GM18867 (cell line): Measurements from ENCODE around the gene MRPL34.
"Not testable (repeated sequence)": the region's sequence is repeated elsewhere in the genome, so short reads cannot be mapped to it uniquely, and the experiment has no call there.

Experiments used
- ATAC-seq: cut with Tn5 transposase; IDR thresholded peaks from one replicate; pipeline ENCODE4 v1.9.1; 2021; ENCODE audit warnings: mild to moderate bottlenecking, moderate library complexity; ENCODE audit not compliant: unreplicated experiment

The MRPL34 gene

DNA sequence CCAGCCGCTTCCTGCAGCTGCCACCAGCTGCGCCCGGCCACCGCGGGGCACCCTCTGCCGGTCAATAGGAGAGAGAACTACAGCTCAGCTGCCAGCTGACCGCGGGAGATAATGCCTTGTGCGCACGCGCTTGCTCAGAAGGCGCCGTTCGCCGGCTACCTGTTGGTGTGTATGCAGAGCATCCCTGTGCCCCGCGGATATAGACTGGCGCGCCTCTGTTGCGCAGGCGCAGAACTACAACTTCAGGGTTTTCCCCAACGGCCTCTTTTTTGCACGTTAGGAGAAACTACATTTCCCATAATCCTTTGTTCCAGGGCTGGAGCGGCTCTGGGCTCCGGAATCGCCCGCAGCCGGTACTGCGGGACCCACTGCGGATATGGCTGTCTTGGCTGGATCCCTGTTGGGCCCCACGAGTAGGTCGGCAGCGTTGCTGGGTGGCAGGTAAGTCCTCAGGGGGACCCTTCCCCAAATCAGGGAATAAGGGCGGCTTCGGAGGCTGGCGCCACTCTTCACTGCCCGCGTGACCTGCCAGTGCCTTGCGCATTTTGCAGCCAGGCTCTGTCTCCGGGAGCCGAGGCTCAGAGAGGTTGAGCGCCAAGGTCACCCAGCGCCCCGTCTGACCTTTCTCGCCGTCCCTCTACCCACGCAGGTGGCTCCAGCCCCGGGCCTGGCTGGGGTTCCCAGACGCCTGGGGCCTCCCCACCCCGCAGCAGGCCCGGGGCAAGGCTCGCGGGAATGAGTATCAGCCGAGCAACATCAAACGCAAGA lies at the start of gene MRPL34:
MRPL34 (plus strand) TSS at position 356 of the 768 bp plus-strand sequence; CDS start at position 377, 21 bp downstream.
- ATAC-seq, result peak; percentile 66

- no peak for ATAC-seq
Measured at GRCh38 chr19:17256130-17256529, 49.5 kb upstream of the MRPL34 start.

- ATAC-seq, result no peak
Measured at GRCh38 chr19:17259118-17259780, 46.4 kb upstream of the MRPL34 start.

GRCh38 chr19:17259934-17260333 lies 45.7 kb upstream of the MRPL34 start:
- no peak for ATAC-seq

- ATAC-seq, result peak; percentile 73
Measured at GRCh38 chr19:17260842-17261325, 44.8 kb upstream of the MRPL34 start.

- ATAC-seq, result no peak
Measured at GRCh38 chr19:17262557-17262956, 43.1 kb upstream of the MRPL34 start.

GRCh38 chr19:17263712-17264640 lies 41.7 kb upstream of the MRPL34 start:
- ATAC-seq, result no peak

DNA sequence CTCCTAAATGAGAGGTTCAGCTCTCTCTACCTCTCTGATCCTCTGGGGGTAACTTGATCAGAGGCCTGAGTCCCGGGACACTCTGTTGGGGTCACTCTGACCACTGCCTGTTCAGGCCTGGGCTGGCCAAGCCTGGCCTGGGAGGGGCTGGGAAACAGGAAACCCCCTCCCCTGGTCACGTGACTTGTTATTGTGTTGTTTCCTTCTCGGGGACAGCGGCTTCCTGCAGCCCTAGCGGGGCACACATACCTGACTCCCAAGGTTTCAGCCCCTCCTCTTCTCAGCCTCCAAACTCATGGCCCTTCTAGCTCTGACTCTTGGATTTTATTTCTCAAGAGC lies 41.1 kb upstream of the MRPL34 start, which contains the start of gene USHBP1:
USHBP1 (minus strand) TSS at position 105 of the 339 bp plus-strand sequence. CDS start 446 bp downstream, outside the sequence.
- ATAC-seq, result no peak

- no peak for ATAC-seq
Measured at GRCh38 chr19:17266026-17266425, 39.6 kb upstream of the MRPL34 start.

- no peak for ATAC-seq
Measured at GRCh38 chr19:17266589-17266974, 39.1 kb upstream of the MRPL34 start.

GRCh38 chr19:17266975-17267788 lies 38.5 kb upstream of the MRPL34 start, which contains the start of gene BABAM1:
Gene BABAM1, plus strand, starts transcription at chr19:17267443. Its CDS starts 1,364 bp downstream, at chr19:17268807.
- peak; percentile 90 for ATAC-seq

DNA sequence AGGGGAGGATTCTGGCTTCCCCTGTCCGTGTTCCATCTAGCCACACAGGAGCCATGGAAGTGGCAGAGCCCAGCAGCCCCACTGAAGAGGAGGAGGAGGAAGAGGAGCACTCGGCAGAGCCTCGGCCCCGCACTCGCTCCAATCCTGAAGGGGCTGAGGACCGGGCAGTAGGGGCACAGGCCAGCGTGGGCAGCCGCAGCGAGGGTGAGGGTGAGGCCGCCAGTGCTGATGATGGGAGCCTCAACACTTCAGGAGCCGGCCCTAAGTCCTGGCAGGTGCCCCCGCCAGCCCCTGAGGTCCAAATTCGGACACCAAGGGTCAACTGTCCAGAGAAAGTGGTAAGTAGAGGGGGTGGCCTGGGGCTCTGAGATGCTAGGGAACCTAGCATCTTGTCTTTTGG lies 36.9 kb upstream of the MRPL34 start:
- ATAC-seq, result no peak

- not testable (repeated sequence) for ATAC-seq
Measured at GRCh38 chr19:17274892-17275291, 30.8 kb upstream of the MRPL34 start.

DNA sequence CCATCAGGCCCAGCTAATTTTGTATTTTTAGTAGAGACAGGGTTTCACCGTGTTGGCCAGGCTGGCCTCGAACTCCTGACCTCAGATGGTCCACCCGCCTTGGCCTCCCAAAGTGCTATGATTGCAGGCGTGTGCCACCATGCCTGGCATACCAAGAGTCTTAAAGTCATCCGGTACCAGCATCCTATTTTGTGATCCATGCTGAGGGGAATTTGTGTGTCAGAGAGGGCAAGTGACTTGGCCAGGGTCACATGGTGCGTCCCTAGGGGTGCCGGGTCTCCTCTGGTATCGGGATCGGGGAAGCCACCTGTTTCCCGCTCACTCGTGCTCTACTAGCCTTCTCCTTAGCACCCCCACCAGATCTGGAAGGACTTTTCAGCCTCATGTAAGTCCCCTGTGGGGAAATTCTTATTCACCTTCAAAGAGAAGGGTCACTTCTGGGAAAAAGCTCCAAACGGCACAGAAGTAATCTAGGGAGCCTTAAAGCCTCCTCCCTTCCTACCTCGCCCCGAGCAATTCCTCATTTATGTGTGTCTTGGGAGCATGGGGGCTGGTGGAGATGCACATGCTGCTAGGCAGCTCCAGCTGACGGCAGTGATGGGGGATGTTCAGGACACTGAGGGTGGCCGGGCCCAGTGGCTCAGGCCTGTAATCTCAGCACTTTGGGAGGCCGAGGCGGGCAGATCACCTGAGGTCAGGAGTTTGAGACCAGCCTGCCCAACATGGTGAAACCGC lies 30.1 kb upstream of the MRPL34 start:
- no peak for ATAC-seq

DNA sequence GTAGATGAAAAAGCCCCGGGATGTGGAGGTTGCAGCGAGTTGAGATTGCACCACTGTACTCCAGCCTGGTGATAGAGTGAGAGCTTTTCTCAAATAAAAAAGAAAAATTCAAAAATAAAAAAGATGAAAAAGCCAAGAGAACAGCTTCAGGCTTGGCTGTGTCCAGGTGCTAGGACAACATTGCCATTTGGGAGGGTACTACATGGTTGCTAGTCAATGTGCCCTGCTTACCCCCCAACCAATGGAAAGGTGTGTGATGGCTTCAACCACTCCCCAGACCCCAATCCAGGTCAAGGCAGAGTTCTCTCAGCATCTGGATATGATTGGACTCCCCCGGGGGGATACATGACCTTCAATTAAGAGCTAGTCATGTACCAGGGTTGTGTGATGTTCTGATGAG lies 26.2 kb upstream of the MRPL34 start:
- no peak for ATAC-seq

DNA sequence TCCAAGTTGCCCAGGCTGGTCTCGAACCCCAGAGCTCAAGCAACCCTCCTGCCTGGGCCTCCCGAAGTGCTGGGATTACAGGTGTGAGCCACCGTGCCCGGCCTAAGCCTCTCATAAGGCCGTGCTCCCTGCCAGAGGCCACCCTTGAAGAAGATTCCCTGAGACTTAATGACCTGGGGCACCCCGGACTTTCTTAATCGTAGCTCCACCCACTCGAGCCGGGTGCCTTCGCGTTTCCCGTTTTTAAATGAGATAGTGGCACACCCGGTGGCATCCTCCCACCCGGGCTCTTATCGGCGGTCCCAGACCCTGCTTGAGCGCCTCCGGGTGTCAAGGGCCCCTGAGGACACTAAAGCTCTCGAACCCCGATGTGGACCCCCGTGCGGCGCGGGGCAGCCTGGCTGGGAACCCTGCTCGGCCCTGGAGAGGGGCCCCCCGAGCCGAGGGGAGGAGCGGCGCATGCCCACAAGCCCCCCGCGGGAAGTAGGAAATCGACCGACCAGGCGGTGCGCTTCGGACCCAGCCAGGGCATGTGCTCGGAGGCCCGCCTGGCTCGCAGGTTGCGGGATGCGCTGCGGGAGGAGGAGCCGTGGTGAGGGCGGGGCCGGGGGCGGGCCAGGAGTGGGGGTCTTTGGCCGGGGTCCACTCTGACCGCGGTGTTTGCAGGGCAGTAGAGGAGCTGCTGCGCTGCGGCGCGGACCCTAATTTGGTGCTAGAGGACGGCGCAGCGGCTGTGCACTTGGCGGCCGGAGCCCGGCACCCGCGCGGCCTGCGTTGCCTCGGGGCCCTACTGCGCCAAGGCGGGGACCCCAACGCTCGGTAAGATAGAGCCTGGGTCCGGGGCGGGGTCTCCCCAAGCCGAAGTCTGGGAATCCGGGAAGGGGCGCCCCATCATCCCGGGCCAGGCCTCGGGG lies 24.0 kb upstream of the MRPL34 start, which contains the start of gene ANKLE1:
ANKLE1 (plus strand) TSS at position 511 of the 914 bp plus-strand sequence; CDS start at position 531, 20 bp downstream.
- peak; percentile 13 for ATAC-seq

- peak; percentile 58 for ATAC-seq
Measured at GRCh38 chr19:17282488-17283125, 23.1 kb upstream of the MRPL34 start.

DNA sequence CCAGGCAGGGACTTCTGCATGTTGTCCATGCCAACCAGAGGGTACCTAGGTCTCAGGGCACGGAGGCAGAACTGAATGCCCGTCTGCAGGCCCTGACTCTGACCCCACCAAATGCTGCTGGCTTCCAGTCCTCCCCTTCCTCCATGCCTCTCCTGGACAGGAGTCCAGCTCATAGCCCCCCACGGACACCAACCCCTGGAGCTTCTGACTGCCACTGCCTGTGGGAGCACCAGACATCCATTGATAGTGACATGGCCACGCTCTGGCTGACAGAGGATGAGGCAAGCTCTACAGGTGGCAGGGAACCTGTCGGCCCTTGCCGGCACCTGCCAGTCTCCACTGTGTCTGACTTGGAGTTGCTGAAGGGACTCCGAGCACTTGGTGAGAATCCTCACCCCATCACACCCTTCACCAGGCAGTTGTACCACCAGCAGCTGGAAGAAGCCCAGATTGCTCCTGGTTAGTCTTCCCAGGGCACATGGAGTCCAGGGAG lies 22.1 kb upstream of the MRPL34 start:
- no peak for ATAC-seq
